Effector CD4-positive, alpha-beta T cell (primary cell): ENCODE measurements around the gene CDH4.

Experiments
- DNase-seq: peaks from one replicate; pipeline ENCODE4 v3.0.0-alpha.2; 2020

The CDH4 gene

GRCh38 chr20:61913423-61914225, 661.6 kb downstream of the CDH4 start:
- DNase-seq, result no peak

- DNase-seq, result no peak
Measured at GRCh38 chr20:61915101-61915500, 663.0 kb downstream of the CDH4 start.

- no peak for DNase-seq
Measured at GRCh38 chr20:61916318-61916891, 664.3 kb downstream of the CDH4 start.

- DNase-seq, result no peak
Measured at GRCh38 chr20:61917474-61918145, 665.5 kb downstream of the CDH4 start.

GRCh38 chr20:61918548-61918947, 666.5 kb downstream of the CDH4 start:
- no peak for DNase-seq

GRCh38 chr20:61919239-61919638, 667.2 kb downstream of the CDH4 start:
- no peak for DNase-seq

GRCh38 chr20:61919675-61920365, 667.8 kb downstream of the CDH4 start:
- DNase-seq, result no peak

GRCh38 chr20:61922411-61922810, 670.4 kb downstream of the CDH4 start:
- DNase-seq, result no peak

- no peak for DNase-seq
Measured at GRCh38 chr20:61922936-61923335, 670.9 kb downstream of the CDH4 start.

- no peak for DNase-seq
Measured at GRCh38 chr20:61923371-61924166, 671.5 kb downstream of the CDH4 start.

GRCh38 chr20:61924211-61924857, 672.3 kb downstream of the CDH4 start:
- DNase-seq, result no peak

- no peak for DNase-seq
Measured at GRCh38 chr20:61924858-61925554, 672.9 kb downstream of the CDH4 start.

GRCh38 chr20:61925555-61926252, 673.6 kb downstream of the CDH4 start:
- DNase-seq, result no peak

- no peak for DNase-seq
Measured at GRCh38 chr20:61926253-61926613, 674.2 kb downstream of the CDH4 start.

GRCh38 chr20:61926796-61927192, 674.7 kb downstream of the CDH4 start:
- DNase-seq, result no peak

GRCh38 chr20:61927193-61927825, 675.2 kb downstream of the CDH4 start:
- no peak for DNase-seq

- no peak for DNase-seq
Measured at GRCh38 chr20:61927826-61928541, 675.9 kb downstream of the CDH4 start.

GRCh38 chr20:61929561-61929960, 677.5 kb downstream of the CDH4 start:
- no peak for DNase-seq

- no peak for DNase-seq
Measured at GRCh38 chr20:61929971-61930666, 678.1 kb downstream of the CDH4 start.
